WTC11 (cell line): ENCODE data around the gene MSI1.

Experiments used
- CREM ChIP-seq: sonication (generic); formaldehyde crosslinking; IDR thresholded peaks from 2 replicates; pipeline ENCODE4 v1.8.1; 2022; ENCODE audit warnings: mild to moderate bottlenecking, missing genetic modification reagents, moderate library complexity
- CTCF ChIP-seq: fragments of 200-600 bp; IDR thresholded peaks from 2 replicates; pipeline ENCODE4 v1.8.0; 2022; ENCODE audit warnings: antibody characterized with exemption
- E2F5 ChIP-seq: sonication (generic); formaldehyde crosslinking; IDR thresholded peaks from 2 replicates; pipeline ENCODE4 v1.8.1; 2022; ENCODE audit warnings: mild to moderate bottlenecking, moderate library complexity, missing genetic modification reagents
- FOXP4 ChIP-seq: sonication (generic); formaldehyde crosslinking; IDR thresholded peaks from 2 replicates; pipeline ENCODE4 v1.8.0; 2022; ENCODE audit warnings: mild to moderate bottlenecking, missing genetic modification reagents
- HMGXB4 ChIP-seq: sonication (generic); formaldehyde crosslinking; IDR thresholded peaks from 2 replicates; pipeline ENCODE4 v1.8.1; 2023; ENCODE audit warnings: mild to moderate bottlenecking, moderate library complexity, missing genetic modification reagents
- MLX ChIP-seq: sonication (generic); formaldehyde crosslinking; IDR thresholded peaks from 2 replicates; pipeline ENCODE4 v1.8.1; 2023; ENCODE audit warnings: mild to moderate bottlenecking, missing genetic modification reagents, moderate library complexity
- ZBTB43 ChIP-seq: sonication (generic); formaldehyde crosslinking; IDR thresholded peaks from 2 replicates; pipeline ENCODE4 v1.8.1; 2023; ENCODE audit warnings: mild to moderate bottlenecking, missing genetic modification reagents

- TF ChIP-seq FOXP4 (no peak), CTCF (no peak), HMGXB4 (CRISPR knock-in tag) (no peak), E2F5 (CRISPR knock-in tag) (no peak), ZBTB43 (CRISPR knock-in tag) (no peak), CREM (no peak), MLX (CRISPR knock-in tag) (no peak)
Observed at GRCh38 chr12:120406553-120406952, 37.6 kb upstream of the MSI1 start.
